Ovary (tissue), 9 donors: ENCODE results near the gene GPR37. TPM values are rescaled to one million over a fixed set of nuclear protein-coding genes. Genes with fewer than 3 reads are reported as not detected.

Source experiments
- DNase-seq, 5 donors: peaks; one replicate each; pipeline ENCODE4 v3.0.0-alpha.2; 2019 to 2020
- H3K27ac ChIP-seq, 2 donors: fragments of 200-600 bp; one replicate each; pipeline versions ENCODE4 v1.5.1 to v1.8.0; 2019 to 2022
- H3K27me3 ChIP-seq: fragments of 200-600 bp; one replicate; pipeline ENCODE4 v1.8.0; 2022
- H3K36me3 ChIP-seq: fragments of 200-600 bp; sonication (generic); one replicate; pipeline ENCODE4 v1.5.1; 2019
- H3K4me1 ChIP-seq: one replicate; pipeline ENCODE4 v1.8.1; 2013; ENCODE audit warnings: mild to moderate bottlenecking, moderate library complexity; ENCODE audit not compliant: insufficient read depth
- H3K4me3 ChIP-seq: fragments of 200-600 bp; sonication (generic); one replicate; pipeline ENCODE4 v1.5.1; 2017
- H3K9me3 ChIP-seq, 2 donors: fragments of 200-600 bp in 1 of 2; sonication (generic) in 1 of 2; one replicate each; pipeline versions ENCODE4 v1.5.1 to v1.8.1; 2013 to 2019; ENCODE audit warnings: mild to moderate bottlenecking in 1 of 2, moderate library complexity in 1 of 2
- EP300 ChIP-seq: sonication (generic); formaldehyde crosslinking; IDR thresholded peaks from one replicate; pipeline ENCODE4 v1.6.1; 2017; ENCODE audit warnings: antibody characterized with exemption
- POLR2A ChIP-seq: fragments of 450-650 bp; IDR thresholded peaks from one replicate; pipeline ENCODE4 v1.6.1; 2017; ENCODE audit warnings: antibody characterized with exemption, mild to moderate bottlenecking, moderate library complexity
- WGBS, 3 donors: extraction: QIAGEN DNeasy Blood & Tissue Kit in 1 of 3; methylation state at CpG; one replicate each; pipeline versions ENCODE4 v1.1.5 to v1.1.7; 2013 to 2017; 5-methylcytosine and 5-hydroxymethylcytosine counted together
- intact Hi-C, 4 donors: fragments of 100-400 bp; cut with DNase I; formaldehyde crosslinking; loops; one replicate each; pipeline versions ENCODE4 v1.11.0 to v1.15.1; 2022 to 2023
- polyA plus RNA-seq, 2 donors: library from polyadenylated mRNA; stranded (reverse); fragments of 200-250 nt in 1 of 2; fragments of 350-450 nt in 1 of 2; fragmentation: Illumina TruSeq in 1 of 2; extraction: RNeasy Lipid Tissue Mini Kit (QIAGEN cat#74804) in 1 of 2; gene quantifications; one replicate each; pipeline ENCODE4 v1.2.3, GENCODE V29; 2013 to 2014
- total RNA-seq, 7 donors: library from RNA; depleted of rRNA in 2 of 7; stranded (reverse); fragments of >200 nt in 2 of 7; fragmentation: NEBNext Ultra II Directional in 3 of 7; extraction: Animal tissue kit (Norgen Biotek cat#: 25700) in 3 of 7; gene quantifications; one replicate each; pipeline versions ENCODE4 v1.1.0 to v1.2.4, GENCODE V29; 2016 to 2023
- TF ChIP-seq, protein P1 (sequence below), 3 donors: fragments of 450-650 bp in 2 of 3; fragments of 200-600 bp in 1 of 3; IDR thresholded peaks; one replicate each; pipeline versions ENCODE4 v1.5.1 to v1.8.0; 2016 to 2022; ENCODE audit warnings: antibody characterized with exemption in 3 of 3, mild to moderate bottlenecking in 1 of 3
- donor health status: DM: no; HTN: no; CAD: no; lungs with moderate emphysema.
- donor health status: DM: no; HTN: no; CAD: no.
- donor health status: Bipolar disorder and iron deficiency.
- donor health status: DM: yes; HTN: yes; CAD: no.
- donor health status: DM: no; HTN: no; CAD: no.
- donor health status: DM: yes; HTN: yes; CAD: no.

GPR37 gene
- total and polyA plus RNA-seq, 9 donors = 0.08 to 2.1 (median 0.22) TPM; not detected in 1

DNA sequence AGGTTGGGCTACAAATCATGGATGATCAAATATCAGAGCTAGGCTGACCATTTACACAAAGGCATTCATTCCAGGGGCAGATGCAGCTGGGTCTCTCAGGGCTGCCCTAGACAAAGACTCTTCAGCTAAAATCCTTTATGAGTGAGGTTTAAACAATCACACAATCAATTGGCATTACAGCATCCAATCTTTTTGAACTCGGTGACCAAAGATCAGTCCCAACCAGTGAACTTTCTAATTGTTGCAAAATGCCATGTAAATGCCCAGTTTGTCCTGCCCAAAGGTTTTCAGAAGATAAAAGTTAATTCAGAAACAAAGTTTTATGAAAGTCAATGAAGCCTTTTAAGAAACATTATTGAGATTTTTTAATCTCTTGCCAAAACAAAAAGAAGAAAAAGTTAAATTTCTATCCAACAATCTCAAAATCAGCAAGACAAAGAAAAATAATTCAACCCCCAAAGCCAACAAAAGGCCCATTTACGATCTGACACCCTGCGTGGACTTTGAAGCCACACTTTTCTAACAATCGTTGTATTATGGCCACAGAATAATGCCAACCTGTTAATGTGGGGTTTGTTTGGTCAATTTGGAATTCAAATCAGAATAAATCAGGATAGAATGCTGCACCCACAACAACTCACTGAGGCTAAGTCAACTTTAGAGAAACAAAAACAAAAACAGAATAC is 40.9 kb downstream of the GPR37 start:
- no peak overlapping the region for H3K27ac ChIP-seq
- no peaks in the 10 kb centered on the region for H3K27me3 ChIP-seq
- H3K4me3 ChIP-seq = no peak overlapping the region
- intact Hi-C loops = no loop called here
- WGBS, 3 donors = 60 to 72% (median 61%) methylated on average over 4 of the region's 4 CpGs
- no peak for DNase-seq
- TF ChIP-seq, protein P1, sequence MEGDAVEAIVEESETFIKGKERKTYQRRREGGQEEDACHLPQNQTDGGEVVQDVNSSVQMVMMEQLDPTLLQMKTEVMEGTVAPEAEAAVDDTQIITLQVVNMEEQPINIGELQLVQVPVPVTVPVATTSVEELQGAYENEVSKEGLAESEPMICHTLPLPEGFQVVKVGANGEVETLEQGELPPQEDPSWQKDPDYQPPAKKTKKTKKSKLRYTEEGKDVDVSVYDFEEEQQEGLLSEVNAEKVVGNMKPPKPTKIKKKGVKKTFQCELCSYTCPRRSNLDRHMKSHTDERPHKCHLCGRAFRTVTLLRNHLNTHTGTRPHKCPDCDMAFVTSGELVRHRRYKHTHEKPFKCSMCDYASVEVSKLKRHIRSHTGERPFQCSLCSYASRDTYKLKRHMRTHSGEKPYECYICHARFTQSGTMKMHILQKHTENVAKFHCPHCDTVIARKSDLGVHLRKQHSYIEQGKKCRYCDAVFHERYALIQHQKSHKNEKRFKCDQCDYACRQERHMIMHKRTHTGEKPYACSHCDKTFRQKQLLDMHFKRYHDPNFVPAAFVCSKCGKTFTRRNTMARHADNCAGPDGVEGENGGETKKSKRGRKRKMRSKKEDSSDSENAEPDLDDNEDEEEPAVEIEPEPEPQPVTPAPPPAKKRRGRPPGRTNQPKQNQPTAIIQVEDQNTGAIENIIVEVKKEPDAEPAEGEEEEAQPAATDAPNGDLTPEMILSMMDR (IDR thresholded peaks at IDR 0.05) = no peak
- TF ChIP-seq POLR2A (no peak), EP300 (no peak)
- no peaks in the 10 kb centered on the region for H3K9me3 ChIP-seq
- H3K4me1 ChIP-seq = no peaks in the 10 kb centered on the region
- H3K36me3 ChIP-seq = no peaks in the 10 kb centered on the region

DNA sequence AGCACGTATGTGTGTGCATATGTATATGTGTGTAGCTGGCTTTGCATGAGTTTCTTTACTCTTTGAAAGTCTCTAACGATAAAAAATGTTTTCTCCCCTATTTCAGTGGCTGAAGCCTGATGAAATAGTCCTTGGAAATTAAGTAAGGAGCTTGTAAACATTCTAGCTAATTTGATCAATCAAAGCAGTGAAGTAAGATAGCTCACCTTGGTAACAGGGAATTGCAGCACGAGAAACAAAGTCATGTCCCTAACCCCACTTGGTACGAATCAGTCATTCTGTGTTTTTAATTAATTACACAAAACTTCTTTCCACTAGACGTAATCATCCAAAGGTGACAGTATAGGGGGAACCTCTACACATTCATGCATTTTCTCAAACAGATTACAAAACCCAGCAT is 41.5 kb downstream of the GPR37 start:
- TF ChIP-seq EP300 (no peak), POLR2A (no peak)
- TF ChIP-seq, protein P1 (IDR thresholded peaks at IDR 0.05) = no peak
- intact Hi-C loops = no loop called here
- no peak for DNase-seq
- Histone ChIP-seq H3K4me1 (no peaks in the 10 kb centered on the region), H3K9me3 (no peaks in the 10 kb centered on the region), H3K36me3 (no peaks in the 10 kb centered on the region), H3K27ac (no peak overlapping the region), H3K27me3 (no peaks in the 10 kb centered on the region), H3K4me3 (no peak overlapping the region)
- 70 to 83% (median 75%) methylated on average over 5 of the region's 5 CpGs for WGBS, 3 donors

DNA sequence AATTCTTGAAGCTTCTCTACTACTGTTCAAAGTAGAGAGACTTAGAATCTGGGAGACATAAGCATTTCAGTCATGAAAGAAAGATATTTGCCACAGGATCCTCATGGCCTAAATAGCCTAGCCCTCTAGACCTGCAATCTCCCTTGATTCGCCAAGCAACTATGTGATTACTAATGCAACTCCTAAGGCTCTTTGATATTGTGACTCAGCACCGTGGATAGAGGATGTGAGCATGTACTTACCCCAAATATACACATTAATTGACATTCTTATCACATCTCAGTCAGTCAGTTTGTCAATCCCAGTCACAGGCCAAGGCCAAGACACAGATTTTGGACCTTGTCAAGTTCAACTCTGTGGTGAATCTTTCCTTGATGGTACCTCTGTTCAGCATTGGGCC is 42.6 kb downstream of the GPR37 start:
- intact Hi-C loops = no loop called here
- H3K27ac ChIP-seq = no peak overlapping the region

GRCh38 chr7:124722292-124722691 is 43.3 kb downstream of the GPR37 start:
- TF ChIP-seq EP300 (no peak), POLR2A (no peak)
- TF ChIP-seq, protein P1 (IDR thresholded peaks at IDR 0.05) = no peak
- Histone ChIP-seq H3K36me3 (no peaks in the 10 kb centered on the region), H3K9me3 (no peaks in the 10 kb centered on the region), H3K27ac (no peak overlapping the region), H3K4me1 (no peaks in the 10 kb centered on the region), H3K27me3 (no peaks in the 10 kb centered on the region), H3K4me3 (no peak overlapping the region)
- intact Hi-C loops = no loop called here
- WGBS, 3 donors = 62 to 65% (median 65%) methylated on average over 3 of the region's 3 CpGs
- no peak for DNase-seq

More for the DNA sequence above, 42.6 kb downstream of the GPR37 start:
- no peaks in the 10 kb centered on the region for H3K36me3 ChIP-seq
- no peak for DNase-seq
- no peaks in the 10 kb centered on the region for H3K9me3 ChIP-seq
- 63 to 77% (median 66%) methylated on average over 2 of the region's 2 CpGs for WGBS, 3 donors
- TF ChIP-seq EP300 (no peak), POLR2A (no peak)
- TF ChIP-seq, protein P1 (IDR thresholded peaks at IDR 0.05) = no peak
- no peaks in the 10 kb centered on the region for H3K27me3 ChIP-seq
- no peaks in the 10 kb centered on the region for H3K4me1 ChIP-seq
- no peak overlapping the region for H3K4me3 ChIP-seq
